Stomach (tissue), 9 donors: Measurements from ENCODE around the gene WIPF2. TPM values are rescaled to one million over a fixed set of nuclear protein-coding genes. Genes with fewer than 3 reads are reported as not detected.

Experiments used
- DNase-seq, 2 donors: peaks; one replicate each; pipeline versions ENCODE4 v3.0.0 to v3.0.0-alpha.2; 2013 to 2019
- H3K27ac ChIP-seq, 5 donors: fragments of 200-600 bp in 4 of 5; sonication (generic) in 4 of 5; one replicate each; pipeline ENCODE4 v1.5.1; 2013 to 2019; ENCODE audit warnings: mild to moderate bottlenecking in 1 of 5, moderate library complexity in 1 of 5
- H3K27me3 ChIP-seq, 3 donors: fragments of 200-600 bp; sonication (generic); one replicate each; pipeline ENCODE4 v1.5.1; 2017 to 2019; ENCODE audit warnings: mixed run types in 1 of 3
- H3K36me3 ChIP-seq, 4 donors: fragments of 200-600 bp; sonication (generic); 1 replicate in 3 of 4; 2 replicates in 1 of 4; pipeline ENCODE4 v1.5.1; 2016 to 2019
- H3K4me1 ChIP-seq, 4 donors: fragments of 200-600 bp; sonication (generic); one replicate each; pipeline ENCODE4 v1.5.1; 2016 to 2019
- H3K4me3 ChIP-seq, 4 donors: fragments of 200-600 bp; sonication (generic) in 3 of 4; one replicate each; pipeline ENCODE4 v1.5.1; 2016 to 2019; ENCODE audit warnings: mild to moderate bottlenecking in 1 of 4
- H3K9me3 ChIP-seq, 4 donors: fragments of 200-600 bp; sonication (generic); one replicate each; pipeline ENCODE4 v1.5.1; 2016 to 2019
- EP300 ChIP-seq: sonication (generic); formaldehyde crosslinking; IDR thresholded peaks from one replicate; pipeline ENCODE4 v1.6.1; 2017; ENCODE audit warnings: antibody characterized with exemption
- POLR2A ChIP-seq, 4 donors: fragments of 450-650 bp; IDR thresholded peaks; one replicate each; pipeline ENCODE4 v1.6.1; 2016; ENCODE audit warnings: antibody characterized with exemption in 4 of 4, control low read depth in 2 of 4, mild to moderate bottlenecking in 1 of 4, moderate library complexity in 1 of 4
- POLR2AphosphoS5 ChIP-seq, 3 donors: sonication (generic); formaldehyde crosslinking; IDR thresholded peaks; one replicate each; pipeline ENCODE4 v1.6.1; 2016; ENCODE audit warnings: antibody characterized with exemption in 3 of 3
- WGBS, 5 donors: extraction: QIAGEN DNeasy Blood & Tissue Kit in 3 of 5; methylation state at CpG; one replicate each; pipeline versions ENCODE4 v1.1.5 to v1.1.7; 2013 to 2018; 5-methylcytosine and 5-hydroxymethylcytosine counted together
- intact Hi-C: fragments of 100-400 bp; cut with DNase I; formaldehyde crosslinking; loops from one replicate; pipeline ENCODE4 v1.15.1; 2023; ENCODE audit warnings: low total_unique reads
- polyA plus RNA-seq, 3 donors: library from polyadenylated mRNA; stranded (reverse); fragments of 200-250 nt; gene quantifications; one replicate each; pipeline ENCODE4 v1.2.3, GENCODE V29; 2013
- total RNA-seq, 5 donors: library from RNA; depleted of rRNA; stranded (reverse); fragments of >200 nt; gene quantifications; one replicate each; pipeline versions ENCODE4 v1.1.0 to v1.2.3, GENCODE V29; 2014 to 2016
- TF ChIP-seq, protein P1 (sequence below), 7 experiments: fragments of 450-650 bp in 4 of 7; fragments of 200-600 bp in 3 of 7; sonication (generic) in 3 of 7; IDR thresholded peaks; one replicate each; pipeline ENCODE4 v1.5.1; 2016 to 2019; ENCODE audit warnings: antibody characterized with exemption in 7 of 7, control low read depth in 2 of 7, mild to moderate bottlenecking in 1 of 7
- donor health status: healthy with polysubstance abuse.
- donor health status: Bipolar disorder and iron deficiency.
- donor health status: healthy.

WIPF2 gene
- total and polyA plus RNA-seq, 8 donors: 1.4 to 40.6 (median 13.5) TPM

DNA sequence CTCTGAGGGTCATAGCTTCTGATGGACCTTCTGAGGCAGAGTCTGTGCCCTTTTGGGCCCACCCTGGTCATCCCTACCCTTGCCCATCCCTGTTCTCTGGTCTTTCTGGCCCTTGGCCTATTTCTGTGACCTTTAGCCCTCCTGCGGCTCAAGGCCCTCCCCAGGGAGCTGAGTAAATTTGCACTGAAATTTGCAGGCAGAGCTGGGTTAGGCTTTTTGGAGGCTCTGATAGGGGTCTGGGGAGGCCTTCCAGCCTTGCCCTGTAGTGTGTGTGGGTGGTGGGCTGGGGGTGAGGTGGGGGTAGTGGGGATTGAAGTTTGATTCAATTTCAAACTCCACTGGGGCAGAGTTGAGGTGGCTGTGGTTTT lies 107.7 kb downstream of the WIPF2 start:
- no peaks in the 10 kb centered on the region for H3K9me3 ChIP-seq
- H3K27ac ChIP-seq: peak overlapping the region; percentile 15 to 98 (median 93)
- TF ChIP-seq POLR2AphosphoS5 (IDR thresholded peaks at IDR 0.05) (no peak), EP300 (no peak), POLR2A (IDR thresholded peaks at IDR 0.05) (no peak)
- TF ChIP-seq, protein P1, sequence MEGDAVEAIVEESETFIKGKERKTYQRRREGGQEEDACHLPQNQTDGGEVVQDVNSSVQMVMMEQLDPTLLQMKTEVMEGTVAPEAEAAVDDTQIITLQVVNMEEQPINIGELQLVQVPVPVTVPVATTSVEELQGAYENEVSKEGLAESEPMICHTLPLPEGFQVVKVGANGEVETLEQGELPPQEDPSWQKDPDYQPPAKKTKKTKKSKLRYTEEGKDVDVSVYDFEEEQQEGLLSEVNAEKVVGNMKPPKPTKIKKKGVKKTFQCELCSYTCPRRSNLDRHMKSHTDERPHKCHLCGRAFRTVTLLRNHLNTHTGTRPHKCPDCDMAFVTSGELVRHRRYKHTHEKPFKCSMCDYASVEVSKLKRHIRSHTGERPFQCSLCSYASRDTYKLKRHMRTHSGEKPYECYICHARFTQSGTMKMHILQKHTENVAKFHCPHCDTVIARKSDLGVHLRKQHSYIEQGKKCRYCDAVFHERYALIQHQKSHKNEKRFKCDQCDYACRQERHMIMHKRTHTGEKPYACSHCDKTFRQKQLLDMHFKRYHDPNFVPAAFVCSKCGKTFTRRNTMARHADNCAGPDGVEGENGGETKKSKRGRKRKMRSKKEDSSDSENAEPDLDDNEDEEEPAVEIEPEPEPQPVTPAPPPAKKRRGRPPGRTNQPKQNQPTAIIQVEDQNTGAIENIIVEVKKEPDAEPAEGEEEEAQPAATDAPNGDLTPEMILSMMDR (IDR thresholded peaks at IDR 0.05): no peak
- intact Hi-C loops: no loop called here
- DNase-seq: peak in 1 of 2 donors; percentile 25
- peak overlapping the region in 1 of 4 donors; percentile 27 for H3K4me3 ChIP-seq
- peaks cover 88 to 100% (median 98%) of the 10 kb centered on the region in 4 donors for H3K4me1 ChIP-seq
- no peaks in the 10 kb centered on the region for H3K27me3 ChIP-seq
- H3K36me3 ChIP-seq: peaks cover 0 to 8% (median 3%) of the 10 kb centered on the region in 4 donors
- 6 to 56% (median 14%) methylated on average over 1 of the region's 1 CpG for WGBS, 5 donors

DNA sequence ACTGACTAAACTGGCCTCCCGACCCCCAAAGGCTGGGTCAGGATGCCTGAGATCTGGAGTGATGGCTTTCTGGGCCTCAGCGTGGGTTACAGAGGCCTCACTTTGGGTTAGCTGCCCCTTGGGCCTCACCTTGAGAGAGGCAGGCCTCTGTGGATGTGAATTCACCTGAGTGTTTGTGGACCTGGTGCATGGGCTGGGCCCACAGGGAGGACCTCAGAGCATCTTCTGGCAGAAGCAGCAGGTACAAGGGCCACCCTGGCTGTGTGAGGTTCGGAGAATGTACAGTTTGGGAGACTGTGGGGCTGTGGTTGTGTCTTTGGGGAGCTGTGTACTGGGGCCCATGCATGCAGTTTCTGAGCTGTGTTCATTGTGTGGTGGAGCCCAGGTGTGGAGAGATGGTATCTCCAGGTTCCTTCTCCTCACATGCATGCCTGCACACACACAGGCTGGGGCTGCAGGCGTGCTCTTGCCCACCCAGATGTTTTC lies 108.2 kb downstream of the WIPF2 start:
- Histone ChIP-seq H3K4me1 (peaks cover 88 to 100% (median 98%) of the 10 kb centered on the region in 4 donors), H3K4me3 (peak overlapping the region in 1 of 4 donors; percentile 27), H3K27ac (peak overlapping the region; percentile 15 to 98 (median 93)), H3K36me3 (peaks cover 0 to 8% (median 3%) of the 10 kb centered on the region in 4 donors), H3K9me3 (no peaks in the 10 kb centered on the region), H3K27me3 (no peaks in the 10 kb centered on the region)
- no peak for TF ChIP-seq EP300
- TF ChIP-seq POLR2A (IDR thresholded peaks at IDR 0.05): no peak
- TF ChIP-seq, protein P1 (IDR thresholded peaks at IDR 0.05): no peak
- TF ChIP-seq POLR2AphosphoS5 (IDR thresholded peaks at IDR 0.05): no peak
- intact Hi-C loops: no loop called here
- no peak for DNase-seq
- 46 to 87% (median 73%) methylated on average over 2 to 4 of the region's 4 CpGs for WGBS, 5 donors

DNA sequence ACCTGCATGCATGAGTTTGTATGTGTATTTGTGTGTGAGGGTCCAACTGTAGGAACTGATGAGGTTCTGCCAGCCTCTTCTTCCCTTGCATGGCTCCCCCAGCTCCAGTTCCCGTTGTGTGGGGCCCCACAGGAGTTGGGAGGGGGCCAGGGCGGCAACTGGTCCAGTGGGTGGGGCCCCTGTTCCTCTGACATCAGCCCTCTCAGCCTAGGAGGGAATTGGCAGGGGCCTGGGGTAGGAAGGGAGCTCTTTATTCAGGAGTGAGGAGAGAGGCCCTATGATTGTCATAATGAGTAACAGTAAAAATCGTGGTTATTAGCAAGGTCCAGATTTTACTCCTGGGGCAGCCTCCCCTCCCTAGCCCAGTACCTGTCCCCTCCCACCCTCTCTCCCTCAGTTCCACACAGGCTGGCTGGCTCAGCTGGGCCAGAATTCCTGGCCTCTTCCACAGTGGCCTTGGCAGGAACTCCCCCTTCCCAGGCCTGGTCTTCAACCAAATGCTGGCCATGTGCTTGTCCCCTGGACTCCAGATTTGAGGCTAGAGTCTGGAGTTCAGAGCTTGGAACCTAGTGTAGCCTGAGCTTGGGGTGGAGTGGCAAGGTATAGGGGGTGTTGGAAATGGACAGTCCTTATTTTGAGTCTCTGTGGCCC lies 108.8 kb downstream of the WIPF2 start:
- WGBS, 5 donors: 0 to 27% (median 2%) methylated on average over 2 to 3 of the region's 3 CpGs
- H3K27ac ChIP-seq: peak overlapping the region; percentile 43 to 98 (median 93)
- H3K27me3 ChIP-seq: no peaks in the 10 kb centered on the region
- no peak overlapping the region for H3K4me3 ChIP-seq
- peak in 1 of 2 donors; percentile 51 for DNase-seq
- peaks cover 88 to 100% (median 98%) of the 10 kb centered on the region in 4 donors for H3K4me1 ChIP-seq
- H3K9me3 ChIP-seq: no peaks in the 10 kb centered on the region
- TF ChIP-seq POLR2A (IDR thresholded peaks at IDR 0.05): no peak
- TF ChIP-seq POLR2AphosphoS5 (IDR thresholded peaks at IDR 0.05): no peak
- TF ChIP-seq EP300: no peak
- TF ChIP-seq, protein P1 (IDR thresholded peaks at IDR 0.05): no peak
- intact Hi-C loops: no loop called here
- peaks cover 0 to 8% (median 3%) of the 10 kb centered on the region in 4 donors for H3K36me3 ChIP-seq

DNA sequence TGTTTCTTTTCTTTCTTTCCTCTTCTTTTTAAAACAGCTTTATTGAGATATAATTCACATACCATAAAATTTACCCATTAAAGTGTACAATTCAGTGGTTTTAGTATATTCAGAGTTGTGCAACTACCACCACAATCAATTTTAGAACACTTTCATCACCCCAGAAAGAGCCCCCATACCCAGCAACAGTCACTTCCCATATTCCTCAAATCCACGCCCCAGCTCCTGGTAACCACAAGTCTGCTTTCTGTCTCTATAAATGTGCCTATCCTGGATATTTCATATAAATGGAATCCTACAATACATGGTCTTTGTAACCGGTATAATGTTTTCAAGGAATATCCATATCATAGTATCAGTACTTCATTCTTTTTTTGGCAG lies 109.3 kb downstream of the WIPF2 start:
- intact Hi-C loops: no loop called here
- TF ChIP-seq EP300 (no peak), POLR2A (IDR thresholded peaks at IDR 0.05) (no peak), POLR2AphosphoS5 (IDR thresholded peaks at IDR 0.05) (no peak)
- TF ChIP-seq, protein P1 (IDR thresholded peaks at IDR 0.05): no peak
- DNase-seq: no peak
- Histone ChIP-seq H3K4me3 (no peak overlapping the region), H3K27ac (peak overlapping the region in 4 of 5 donors; percentile 90 to 98 (median 94)), H3K36me3 (peaks cover 0 to 8% (median 3%) of the 10 kb centered on the region in 4 donors), H3K9me3 (no peaks in the 10 kb centered on the region), H3K4me1 (peaks cover 88 to 100% (median 98%) of the 10 kb centered on the region in 4 donors), H3K27me3 (no peaks in the 10 kb centered on the region)
- WGBS, 5 donors: 79 to 94% (median 88%) methylated on average over 2 of the region's 2 CpGs
